Right forelimb (tissue), 1 donor: ENCODE data around the gene CTNND1.
A peak's percentile ranks its signal among the peaks of the same experiment; 100 is the strongest.
"Not testable (repeated sequence)": the region's sequence is repeated elsewhere in the genome, so short reads cannot be mapped to it uniquely, and the experiment has no call there.

Experiments
- DNase-seq: peaks from one replicate; pipeline ENCODE4 v3.0.0-alpha.2; 2018

CTNND1 gene

DNA sequence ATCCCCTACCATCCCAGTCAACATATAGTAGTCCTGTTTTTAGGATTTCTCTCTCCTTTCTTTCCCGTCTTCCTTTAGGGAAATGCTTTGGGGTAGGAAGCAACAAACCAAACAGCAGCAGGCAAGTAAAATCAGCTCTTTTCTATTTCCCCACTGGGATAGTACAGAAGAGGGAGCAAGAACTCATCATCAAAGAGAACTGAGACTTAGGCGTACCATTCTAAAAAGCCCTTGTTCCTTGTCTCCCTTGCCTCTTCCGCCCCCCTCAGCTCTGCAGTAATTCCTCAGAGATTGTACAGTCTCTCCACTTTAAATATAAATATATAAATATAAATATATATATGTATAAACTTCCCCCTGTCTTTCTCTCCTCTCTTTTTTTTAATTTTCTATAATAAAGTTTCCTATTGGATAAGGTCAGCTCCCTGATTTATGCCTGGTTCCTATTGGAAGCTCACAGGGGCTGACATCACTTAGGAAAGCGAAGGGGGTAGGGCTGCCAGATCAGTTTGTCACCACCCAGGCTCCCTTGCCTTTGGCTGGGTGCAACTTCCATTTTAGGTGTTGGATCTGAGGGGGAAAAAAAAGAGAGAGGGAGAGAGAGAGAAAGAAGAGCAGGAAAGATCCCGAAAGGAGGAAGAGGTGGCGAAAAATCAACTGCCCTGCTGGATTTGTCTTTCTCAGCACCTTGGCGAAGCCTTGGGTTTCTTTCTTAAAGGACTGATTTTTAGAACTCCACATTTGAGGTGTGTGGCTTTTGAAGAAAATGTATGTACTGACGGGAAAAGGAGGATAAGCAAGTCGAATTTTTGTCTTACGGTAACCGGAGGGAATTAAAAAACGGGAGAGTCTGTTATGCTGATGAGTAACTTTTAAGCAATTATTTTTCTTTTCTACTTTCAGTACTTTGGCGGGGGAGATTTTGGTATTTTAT lies at the start of gene CTNND1:
TSS of gene CTNND1 (plus strand) at position 502 of the 934 bp plus-strand sequence. CDS start 29,677 bp downstream, outside the sequence.
- DNase-seq: peak; percentile 88

DNA sequence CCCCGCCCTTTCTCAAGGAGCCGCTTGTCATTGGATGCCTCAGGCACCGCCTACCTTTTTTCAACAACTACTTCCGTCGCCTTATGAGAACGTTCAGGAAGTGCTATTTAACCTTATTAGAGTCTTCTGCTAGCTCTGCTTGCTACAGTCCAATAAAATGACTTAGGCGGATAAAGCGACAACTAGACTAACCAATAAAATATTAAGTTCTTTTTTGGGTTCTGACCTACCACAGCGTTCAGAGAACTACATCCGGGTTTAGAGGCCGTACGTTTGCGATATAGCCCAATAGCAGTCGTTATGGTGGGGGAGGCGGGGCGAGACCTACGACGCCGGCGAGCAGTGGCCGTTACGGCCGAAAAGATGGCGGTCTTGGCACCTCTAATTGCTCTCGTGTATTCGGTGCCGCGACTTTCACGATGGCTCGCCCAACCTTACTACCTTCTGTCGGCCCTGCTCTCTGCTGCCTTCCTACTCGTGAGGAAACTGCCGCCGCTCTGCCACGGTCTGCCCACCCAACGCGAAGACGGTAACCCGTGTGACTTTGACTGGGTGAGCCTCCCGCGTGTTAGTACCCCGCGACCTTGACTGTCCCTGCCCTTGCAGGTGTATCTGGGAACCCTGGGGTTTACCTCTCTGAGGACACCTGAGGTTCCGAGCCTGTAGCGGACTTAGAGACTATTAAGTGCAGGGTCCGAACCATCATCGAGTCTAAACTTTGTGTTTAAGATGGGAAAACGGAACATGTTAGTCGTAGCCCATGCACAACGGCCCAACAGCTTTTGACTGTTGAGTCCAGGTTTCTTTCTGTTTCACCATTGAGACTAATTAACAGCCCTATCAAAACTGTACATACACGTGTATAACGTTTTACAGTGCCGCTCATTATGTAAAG lies 49.1 kb upstream of the CTNND1 start, which contains the start of gene TMX2:
TSS of gene TMX2 (plus strand) at position 338 of the 895 bp plus-strand sequence. CDS start at position 364, 26 bp downstream.
- peak; percentile 90 for DNase-seq

DNA sequence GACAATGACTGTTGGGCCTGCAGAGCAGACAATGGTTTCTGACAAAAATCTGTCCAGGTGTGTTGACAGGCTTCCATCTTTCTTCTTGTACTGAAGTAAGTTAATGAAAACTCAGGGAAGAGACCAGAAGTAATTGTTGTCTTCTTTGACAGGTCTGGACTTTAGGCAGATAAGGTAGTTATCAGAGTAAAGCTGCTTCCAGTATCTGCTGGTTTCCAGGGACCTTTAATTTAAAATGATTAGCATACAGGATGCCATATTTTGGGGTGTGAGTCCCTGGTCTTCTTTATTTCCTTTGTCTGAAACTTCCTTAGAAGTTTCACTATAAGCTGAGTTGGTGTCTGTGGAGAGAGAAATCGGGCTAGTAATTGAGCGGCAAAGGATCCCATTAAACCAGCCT lies 47.8 kb upstream of the CTNND1 start:
- DNase-seq: no peak

DNA sequence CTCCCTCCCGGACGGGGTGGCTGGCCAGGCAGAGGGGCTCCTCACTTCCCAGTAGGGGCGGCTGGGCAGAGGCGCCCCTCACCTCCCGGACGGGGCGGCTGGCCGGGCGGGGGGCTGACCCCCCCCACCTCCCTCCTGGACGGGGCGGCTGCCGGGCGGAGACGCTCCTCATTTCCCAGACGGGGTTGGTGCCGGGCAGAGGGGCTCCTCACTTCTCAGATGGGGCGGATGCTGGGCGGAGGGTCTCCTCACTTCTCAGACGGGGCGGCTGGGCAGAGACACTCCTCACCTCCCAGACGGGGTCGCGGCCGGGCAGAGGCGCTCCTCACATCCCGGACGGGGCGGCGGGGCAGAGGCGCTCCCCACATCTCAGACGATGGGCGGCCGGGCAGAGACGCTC lies 44.9 kb upstream of the CTNND1 start:
- DNase-seq: not testable (repeated sequence)

DNA sequence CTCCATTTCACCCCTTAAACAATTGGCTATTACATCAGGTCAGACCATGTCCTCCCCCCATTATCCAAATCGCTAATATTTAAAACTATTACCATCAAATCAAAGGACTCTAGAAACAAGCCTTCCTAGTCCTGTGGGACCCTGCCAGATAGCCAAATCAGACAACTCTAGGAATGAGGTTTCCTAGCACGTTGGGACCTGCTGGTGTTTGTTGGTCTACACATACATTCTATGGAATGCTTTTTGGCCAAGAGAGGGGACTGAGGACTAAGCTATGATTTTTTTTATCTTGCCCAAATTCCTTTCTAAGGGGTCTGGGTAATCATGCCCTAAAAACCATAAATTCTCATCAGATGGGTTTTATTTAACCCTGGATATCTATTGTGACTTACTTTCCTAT lies 34.4 kb upstream of the CTNND1 start:
- no peak for DNase-seq

DNA sequence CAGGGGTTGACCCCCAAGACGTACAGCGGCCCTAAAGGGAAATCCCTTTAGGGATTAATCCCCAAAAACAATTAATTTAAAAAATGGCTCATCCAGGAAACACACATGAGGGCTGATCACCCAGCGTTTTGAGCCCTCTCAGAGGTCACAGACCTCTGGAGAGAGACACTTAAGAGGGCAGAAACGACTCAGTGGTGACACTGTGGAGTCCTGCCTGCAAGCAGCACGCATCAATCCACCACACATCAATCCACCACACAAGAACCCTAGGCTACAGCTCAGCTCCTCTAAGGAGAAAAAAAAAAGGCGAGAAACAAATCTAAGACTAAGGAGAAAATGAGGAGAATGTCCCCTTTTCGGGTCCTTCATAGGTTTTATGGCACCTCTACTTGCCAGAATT lies 32.8 kb upstream of the CTNND1 start:
- DNase-seq: no peak

GRCh38 chr11:57729479-57729878 lies 32.1 kb upstream of the CTNND1 start:
- DNase-seq: no peak

- DNase-seq: no peak
These were observed 28.9 kb upstream of the CTNND1 start for GRCh38 chr11:57732661-57733060.

DNA sequence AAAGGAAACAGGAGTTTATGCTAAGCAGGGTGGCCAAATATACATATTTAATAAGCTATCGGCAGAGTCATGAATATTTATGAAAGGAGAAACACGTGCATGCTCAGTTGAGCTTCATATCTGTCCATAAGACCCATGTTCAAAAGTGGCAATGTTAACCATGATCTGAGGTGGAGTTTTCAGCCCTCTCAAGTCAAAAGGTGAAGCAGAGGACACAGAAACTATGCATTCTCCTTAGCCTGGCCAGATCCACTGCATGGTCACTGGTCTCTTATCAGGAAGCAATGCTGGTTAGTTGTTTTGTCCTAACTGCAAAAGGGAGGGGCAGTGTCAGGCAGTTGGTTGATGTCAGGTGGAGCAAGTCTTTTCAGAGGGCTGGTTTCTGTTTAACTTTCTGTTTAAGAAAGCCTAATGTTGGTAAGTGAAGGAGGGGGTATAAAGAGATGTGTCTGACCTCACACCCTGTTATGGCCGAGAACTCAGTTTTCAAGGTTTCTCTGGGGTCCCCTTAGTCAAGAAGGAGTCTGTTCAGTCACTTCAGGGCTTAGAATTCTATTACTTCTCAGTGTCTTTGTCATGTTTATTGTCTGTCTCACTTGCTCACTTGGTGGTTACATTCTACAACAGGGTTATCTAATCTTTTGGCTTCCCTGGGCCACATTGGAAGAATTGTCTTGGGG lies 25.8 kb upstream of the CTNND1 start:
- no peak for DNase-seq

DNA sequence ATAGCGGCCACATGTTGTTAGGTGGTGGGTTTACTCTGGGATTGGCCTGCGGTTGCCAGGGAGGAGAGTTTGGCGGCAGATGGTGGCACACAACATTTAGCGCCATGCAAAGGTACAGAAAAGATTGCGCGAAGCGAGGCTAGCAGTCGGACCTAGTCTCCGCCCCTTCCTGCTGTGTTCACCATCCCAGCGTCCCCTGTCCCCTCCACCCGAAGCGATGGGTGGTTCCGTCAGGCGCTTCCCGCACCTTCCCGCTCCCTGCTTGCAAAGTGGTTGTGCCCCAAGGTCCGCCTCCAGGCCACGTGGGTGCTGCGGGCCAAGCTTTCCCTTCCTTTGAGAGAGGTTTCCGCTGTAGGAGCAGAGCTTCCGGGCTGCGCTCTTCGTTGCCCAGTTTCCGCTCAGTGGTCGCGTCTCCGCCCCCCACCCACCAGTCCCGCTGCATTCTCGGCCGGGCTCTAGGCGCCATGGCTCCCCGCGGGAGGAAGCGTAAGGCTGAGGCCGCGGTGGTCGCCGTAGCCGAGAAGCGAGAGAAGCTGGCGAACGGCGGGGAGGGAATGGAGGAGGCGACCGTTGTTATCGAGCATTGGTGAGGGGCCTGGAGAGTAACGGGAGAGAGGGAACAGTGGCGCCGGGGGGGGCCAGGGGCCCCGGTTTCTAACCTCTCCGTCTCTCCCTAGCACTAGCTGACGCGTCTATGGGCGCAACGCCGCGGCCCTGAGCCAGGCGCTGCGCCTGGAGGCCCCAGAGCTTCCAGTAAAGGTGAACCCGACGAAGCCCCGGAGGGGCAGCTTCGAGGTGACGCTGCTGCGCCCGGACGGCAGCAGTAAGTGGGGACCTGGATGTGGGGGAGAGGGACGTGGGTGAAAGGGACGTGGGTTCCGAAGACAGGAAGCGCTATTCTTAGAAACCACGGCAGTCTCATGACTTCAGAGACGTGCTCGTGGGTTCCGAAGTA lies 20.2 kb upstream of the CTNND1 start, which contains the start of gene SELENOH:
TSS of gene SELENOH (plus strand) at position 360 of the 955 bp plus-strand sequence. CDS start at position 465, 105 bp downstream.
- DNase-seq: peak; percentile 98

DNA sequence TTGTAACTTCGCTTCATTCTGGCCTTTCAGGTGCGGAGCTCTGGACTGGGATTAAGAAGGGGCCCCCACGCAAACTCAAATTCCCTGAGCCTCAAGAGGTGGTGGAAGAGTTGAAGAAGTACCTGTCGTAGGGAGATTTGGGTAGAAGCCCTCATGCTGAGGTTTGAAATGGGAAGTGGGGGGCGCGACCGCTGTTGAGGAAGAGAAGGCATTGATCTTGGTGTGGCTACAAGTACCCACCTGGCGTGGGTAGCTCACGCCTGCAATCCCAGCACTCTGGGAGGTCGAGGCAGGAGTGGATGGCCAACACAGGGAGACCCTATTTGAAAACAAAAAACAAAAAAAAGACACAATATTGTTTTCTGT lies 19.5 kb upstream of the CTNND1 start:
- DNase-seq: no peak

DNA sequence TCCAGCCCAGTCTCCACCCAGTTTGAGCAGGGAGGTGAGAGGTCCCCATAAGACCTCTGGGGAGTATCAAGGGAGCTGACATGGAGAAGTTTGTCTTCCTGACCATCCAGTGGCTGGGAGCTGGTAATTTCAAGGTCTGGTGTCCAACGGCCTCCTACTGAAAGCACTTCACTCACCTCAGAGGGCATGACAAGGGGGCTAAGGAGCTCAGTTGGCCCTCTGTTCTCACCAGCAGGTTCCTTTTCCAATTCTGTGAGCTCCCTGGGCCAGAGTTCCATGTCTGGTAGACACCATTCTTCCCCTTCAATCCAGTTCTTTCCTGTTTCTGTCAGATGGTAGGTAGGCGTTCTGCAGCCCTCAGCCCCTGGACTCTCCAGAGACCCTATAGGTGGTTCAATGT lies 17.2 kb upstream of the CTNND1 start:
- DNase-seq: no peak

- DNase-seq: no peak
These were observed 16.4 kb upstream of the CTNND1 start for GRCh38 chr11:57745206-57745605.

DNA sequence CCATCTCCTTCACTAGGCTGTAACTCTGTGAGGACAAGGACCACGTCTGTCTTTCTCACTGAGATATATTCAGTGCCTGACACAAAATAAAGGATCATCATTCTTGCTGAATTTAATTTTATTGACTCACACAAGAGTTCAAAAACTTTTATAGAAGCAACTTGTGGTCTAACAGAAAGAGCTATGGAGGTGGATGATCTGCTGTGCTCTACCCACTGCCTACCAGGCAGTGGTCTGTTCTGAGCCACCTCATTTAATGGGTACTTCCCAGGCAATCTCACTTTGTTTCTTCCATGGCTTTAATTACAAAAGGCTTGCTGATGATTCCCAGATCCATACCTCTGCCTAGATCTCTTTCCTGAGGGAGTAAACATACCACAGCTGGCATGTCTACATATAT lies 14.7 kb upstream of the CTNND1 start:
- DNase-seq: no peak

- no peak for DNase-seq
These were observed 10.4 kb upstream of the CTNND1 start for GRCh38 chr11:57751176-57751575.

DNA sequence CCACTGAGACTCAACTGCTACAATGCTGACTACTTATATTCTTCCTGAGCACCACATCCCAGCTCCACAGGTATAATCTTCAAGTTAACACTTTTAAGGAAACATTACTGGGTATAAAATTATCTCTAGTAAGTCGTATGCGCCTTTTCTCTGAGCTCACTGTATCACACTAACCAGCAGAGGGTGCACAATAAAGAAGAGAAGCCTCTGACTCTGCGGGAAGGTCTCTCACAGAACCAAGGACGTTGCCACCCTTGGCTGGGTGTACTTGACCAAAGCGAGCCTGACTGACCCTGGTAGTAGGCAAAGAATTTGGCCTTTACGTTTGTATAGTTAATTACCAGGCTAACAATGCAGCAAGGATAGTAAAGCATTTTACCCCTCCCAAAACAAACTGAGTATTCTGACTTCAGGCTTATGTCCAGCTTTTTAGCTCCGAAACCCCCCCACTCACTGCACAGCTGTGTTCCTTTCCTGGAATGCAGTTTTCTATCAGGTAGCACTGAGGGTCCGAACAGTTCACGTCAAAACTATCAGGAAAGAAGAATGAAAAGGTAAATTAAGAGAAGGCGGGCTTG lies 9.8 kb upstream of the CTNND1 start, which contains the start of gene BTBD18:
TSS of gene BTBD18 (minus strand) at position 144 of the 578 bp plus-strand sequence. CDS start 631 bp downstream, outside the sequence.
- no peak for DNase-seq

GRCh38 chr11:57752954-57753353 lies 8.6 kb upstream of the CTNND1 start:
- no peak for DNase-seq

GRCh38 chr11:57758174-57758573 lies 3.4 kb upstream of the CTNND1 start:
- DNase-seq: no peak

- DNase-seq: no peak
These were observed 746 bp downstream of the CTNND1 start for GRCh38 chr11:57762235-57762861.

DNA sequence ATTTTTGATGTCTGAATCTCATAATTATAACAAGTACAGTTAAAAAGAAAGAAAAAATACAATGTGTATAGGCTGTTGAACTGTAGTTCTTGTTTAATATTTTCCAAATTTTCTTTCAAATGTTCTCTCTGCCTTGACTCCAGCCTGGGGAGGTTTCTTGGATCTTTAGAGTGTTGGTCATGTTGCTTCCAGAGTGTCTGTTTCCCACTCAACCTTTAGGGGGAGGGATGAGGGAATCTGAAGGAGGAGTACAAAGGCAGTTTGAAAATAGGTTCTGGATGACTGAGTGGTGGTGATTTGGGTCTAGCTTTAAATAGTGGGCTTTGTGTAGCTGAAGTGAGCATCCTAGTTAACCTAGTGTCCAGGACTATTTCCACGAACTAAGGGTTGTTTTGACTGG lies 2.0 kb downstream of the CTNND1 start:
- DNase-seq: no peak

DNA sequence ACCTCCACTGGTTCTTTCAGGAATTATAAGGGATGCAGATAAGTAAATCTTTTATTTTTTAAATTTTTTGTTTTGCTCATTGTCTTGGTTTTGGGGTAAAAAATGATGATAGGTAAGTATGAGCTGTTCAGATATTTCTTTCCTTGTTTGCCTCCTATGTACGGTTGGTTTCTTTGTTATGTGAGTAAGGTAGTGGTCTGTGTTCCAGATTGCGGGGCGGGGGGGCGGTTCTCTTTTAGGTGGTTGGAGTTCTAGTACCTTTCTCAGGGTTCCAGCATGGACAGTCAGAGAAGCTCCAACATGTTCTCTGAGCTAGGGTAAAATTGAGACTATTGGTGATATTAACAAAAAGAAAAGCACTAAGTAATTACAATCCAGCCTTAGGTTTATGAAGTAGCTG lies 2.4 kb downstream of the CTNND1 start:
- no peak for DNase-seq
